ENCODE data around the gene CROCC2.

- no peak for TF ChIP-seq CTCF (IDR thresholded peaks at IDR 0.05)
- TF ChIP-seq POLR2A (IDR thresholded peaks at IDR 0.05): no peak
These were observed 44.6 kb upstream of the CROCC2 start for GRCh38 chr2:240861547-240861946.

Data from heart left ventricle (tissue), 13 donors.